Immature natural killer cell (primary cell): ENCODE results near the gene C11orf58. TPM values are rescaled to one million over a fixed set of nuclear protein-coding genes. Genes with fewer than 3 reads are reported as not detected.

Experiments
- DNase-seq, 3 donors: peaks; one replicate each; pipeline ENCODE4 v3.0.0; 2022; ENCODE audit warnings: mixed read lengths in 1 of 3
- H3K27ac Mint-ChIP-seq, 6 donors: one replicate each; pipeline ENCODE4 v1.8.0; 2020; ENCODE audit warnings: mixed read lengths in 6 of 6, mild to moderate bottlenecking in 5 of 6, inconsistent platforms in 4 of 6, moderate library complexity in 3 of 6
- H3K27me3 Mint-ChIP-seq, 3 donors: one replicate each; pipeline ENCODE4 v1.8.0; 2020 to 2021; ENCODE audit warnings: low read depth in 3 of 3, mild to moderate bottlenecking in 3 of 3, mixed read lengths in 3 of 3, moderate library complexity in 3 of 3, inconsistent platforms in 1 of 3
- H3K36me3 Mint-ChIP-seq, 3 donors: one replicate each; pipeline ENCODE4 v1.8.0; 2020; ENCODE audit warnings: mixed read lengths in 3 of 3, inconsistent platforms in 2 of 3, mild to moderate bottlenecking in 2 of 3
- H3K4me1 Mint-ChIP-seq, 2 donors: one replicate each; pipeline ENCODE4 v1.8.0; 2020; ENCODE audit warnings: inconsistent platforms in 2 of 2, mild to moderate bottlenecking in 2 of 2, mixed read lengths in 2 of 2, moderate library complexity in 1 of 2
- H3K4me3 Mint-ChIP-seq, 5 donors: one replicate each; pipeline ENCODE4 v1.8.0; 2020; ENCODE audit warnings: mild to moderate bottlenecking in 5 of 5, mixed read lengths in 5 of 5, inconsistent platforms in 3 of 5, moderate library complexity in 3 of 5
- H3K9me3 Mint-ChIP-seq, 6 donors: one replicate each; pipeline ENCODE4 v1.8.0; 2020; ENCODE audit warnings: mild to moderate bottlenecking in 6 of 6, mixed read lengths in 6 of 6, inconsistent platforms in 4 of 6, moderate library complexity in 3 of 6
- polyA plus RNA-seq, 3 donors: library from polyadenylated mRNA; unstranded; fragments of 300-500 nt; fragmentation: Illumina TruSeq; gene quantifications; one replicate each; pipeline ENCODE4 v1.2.3, GENCODE V29; 2021

C11orf58 gene
- polyA plus RNA-seq, 3 donors from 2014 or later = 166 to 212 (median 179) TPM

GRCh38 chr11:16793009-16793408, 54.6 kb downstream of the C11orf58 start:
- H3K27ac Mint-ChIP-seq = no peak overlapping the region
- no peaks in the 10 kb centered on the region for H3K36me3 Mint-ChIP-seq
- no peak for DNase-seq
- no peaks in the 10 kb centered on the region for H3K4me1 Mint-ChIP-seq
- peaks cover 0 to 6% (median 2%) of the 10 kb centered on the region in 3 donors for H3K27me3 Mint-ChIP-seq
- H3K4me3 Mint-ChIP-seq = no peak overlapping the region
- no peaks in the 10 kb centered on the region for H3K9me3 Mint-ChIP-seq

GRCh38 chr11:16793511-16793910, 55.1 kb downstream of the C11orf58 start:
- H3K36me3 Mint-ChIP-seq = no peaks in the 10 kb centered on the region
- no peaks in the 10 kb centered on the region for H3K9me3 Mint-ChIP-seq
- H3K4me1 Mint-ChIP-seq = no peaks in the 10 kb centered on the region
- no peak overlapping the region for H3K4me3 Mint-ChIP-seq
- no peak overlapping the region for H3K27ac Mint-ChIP-seq
- no peak for DNase-seq
- peaks cover 0 to 6% (median 2%) of the 10 kb centered on the region in 3 donors for H3K27me3 Mint-ChIP-seq

GRCh38 chr11:16794047-16794818, 55.8 kb downstream of the C11orf58 start:
- DNase-seq = no peak
- no peak overlapping the region for H3K27ac Mint-ChIP-seq
- peaks cover 0 to 6% (median 2%) of the 10 kb centered on the region in 3 donors for H3K27me3 Mint-ChIP-seq
- no peaks in the 10 kb centered on the region for H3K4me1 Mint-ChIP-seq
- H3K36me3 Mint-ChIP-seq = no peaks in the 10 kb centered on the region
- H3K9me3 Mint-ChIP-seq = no peaks in the 10 kb centered on the region
- no peak overlapping the region for H3K4me3 Mint-ChIP-seq

GRCh38 chr11:16795146-16795545, 56.7 kb downstream of the C11orf58 start:
- Mint-ChIP-seq H3K9me3 (no peaks in the 10 kb centered on the region), H3K4me3 (no peak overlapping the region), H3K4me1 (no peaks in the 10 kb centered on the region), H3K27me3 (peaks cover 0 to 6% (median 2%) of the 10 kb centered on the region in 3 donors), H3K27ac (no peak overlapping the region), H3K36me3 (no peaks in the 10 kb centered on the region)
- DNase-seq = no peak

GRCh38 chr11:16796311-16796710, 57.9 kb downstream of the C11orf58 start:
- no peak overlapping the region for H3K27ac Mint-ChIP-seq
- peaks cover 0 to 6% (median 5%) of the 10 kb centered on the region in 3 donors for H3K27me3 Mint-ChIP-seq
- H3K4me3 Mint-ChIP-seq = no peak overlapping the region
- no peaks in the 10 kb centered on the region for H3K36me3 Mint-ChIP-seq
- DNase-seq = no peak
- no peaks in the 10 kb centered on the region for H3K4me1 Mint-ChIP-seq
- no peaks in the 10 kb centered on the region for H3K9me3 Mint-ChIP-seq

- H3K4me3 Mint-ChIP-seq = no peak overlapping the region
- peaks cover 0 to 6% (median 5%) of the 10 kb centered on the region in 3 donors for H3K27me3 Mint-ChIP-seq
- H3K4me1 Mint-ChIP-seq = no peaks in the 10 kb centered on the region
- no peaks in the 10 kb centered on the region for H3K36me3 Mint-ChIP-seq
- no peak overlapping the region for H3K27ac Mint-ChIP-seq
- no peaks in the 10 kb centered on the region for H3K9me3 Mint-ChIP-seq
- no peak for DNase-seq
These were observed 59.3 kb downstream of the C11orf58 start for GRCh38 chr11:16797776-16798175.

GRCh38 chr11:16799221-16799620, 60.8 kb downstream of the C11orf58 start:
- H3K4me3 Mint-ChIP-seq = no peak overlapping the region
- H3K4me1 Mint-ChIP-seq = no peaks in the 10 kb centered on the region
- no peak for DNase-seq
- H3K36me3 Mint-ChIP-seq = no peaks in the 10 kb centered on the region
- H3K27ac Mint-ChIP-seq = no peak overlapping the region
- peaks cover 0 to 6% (median 5%) of the 10 kb centered on the region in 3 donors for H3K27me3 Mint-ChIP-seq
- H3K9me3 Mint-ChIP-seq = no peaks in the 10 kb centered on the region

- no peak overlapping the region for H3K4me3 Mint-ChIP-seq
- H3K9me3 Mint-ChIP-seq = no peaks in the 10 kb centered on the region
- H3K27me3 Mint-ChIP-seq = peaks cover 0 to 6% (median 5%) of the 10 kb centered on the region in 3 donors
- no peaks in the 10 kb centered on the region for H3K36me3 Mint-ChIP-seq
- H3K4me1 Mint-ChIP-seq = no peaks in the 10 kb centered on the region
- H3K27ac Mint-ChIP-seq = no peak overlapping the region
- DNase-seq = no peak
These were observed 61.4 kb downstream of the C11orf58 start for GRCh38 chr11:16799890-16800289.

GRCh38 chr11:16800382-16800781, 61.9 kb downstream of the C11orf58 start:
- Mint-ChIP-seq H3K36me3 (no peaks in the 10 kb centered on the region), H3K27me3 (peaks cover 0 to 5% (median 1%) of the 10 kb centered on the region in 3 donors), H3K27ac (no peak overlapping the region), H3K4me1 (no peaks in the 10 kb centered on the region), H3K9me3 (no peaks in the 10 kb centered on the region), H3K4me3 (no peak overlapping the region)
- DNase-seq = no peak

GRCh38 chr11:16801288-16801980, 63.0 kb downstream of the C11orf58 start:
- Mint-ChIP-seq H3K4me3 (no peak overlapping the region), H3K4me1 (no peaks in the 10 kb centered on the region), H3K27me3 (peaks cover 0 to 5% (median 3%) of the 10 kb centered on the region in 3 donors), H3K27ac (no peak overlapping the region), H3K36me3 (no peaks in the 10 kb centered on the region), H3K9me3 (no peaks in the 10 kb centered on the region)
- DNase-seq = no peak

- DNase-seq = no peak
- no peaks in the 10 kb centered on the region for H3K4me1 Mint-ChIP-seq
- H3K4me3 Mint-ChIP-seq = no peak overlapping the region
- H3K27me3 Mint-ChIP-seq = peaks cover 0 to 6% (median 4%) of the 10 kb centered on the region in 3 donors
- no peaks in the 10 kb centered on the region for H3K36me3 Mint-ChIP-seq
- H3K9me3 Mint-ChIP-seq = no peaks in the 10 kb centered on the region
- no peak overlapping the region for H3K27ac Mint-ChIP-seq
These were observed 65.9 kb downstream of the C11orf58 start for GRCh38 chr11:16804104-16804947.

GRCh38 chr11:16805938-16806337, 67.5 kb downstream of the C11orf58 start:
- H3K9me3 Mint-ChIP-seq = no peaks in the 10 kb centered on the region
- no peak overlapping the region for H3K27ac Mint-ChIP-seq
- H3K4me3 Mint-ChIP-seq = no peak overlapping the region
- H3K36me3 Mint-ChIP-seq = no peaks in the 10 kb centered on the region
- H3K27me3 Mint-ChIP-seq = peaks cover 0 to 5% (median 4%) of the 10 kb centered on the region in 3 donors
- DNase-seq = no peak
- H3K4me1 Mint-ChIP-seq = no peaks in the 10 kb centered on the region

- Mint-ChIP-seq H3K4me1 (no peaks in the 10 kb centered on the region), H3K36me3 (no peaks in the 10 kb centered on the region), H3K27me3 (peaks cover 0 to 6% (median 3%) of the 10 kb centered on the region in 3 donors), H3K4me3 (no peak overlapping the region), H3K9me3 (no peaks in the 10 kb centered on the region), H3K27ac (no peak overlapping the region)
- DNase-seq = no peak
These were observed 68.3 kb downstream of the C11orf58 start for GRCh38 chr11:16806791-16807190.

GRCh38 chr11:16807306-16807705, 68.9 kb downstream of the C11orf58 start:
- no peaks in the 10 kb centered on the region for H3K36me3 Mint-ChIP-seq
- H3K4me3 Mint-ChIP-seq = no peak overlapping the region
- no peaks in the 10 kb centered on the region for H3K9me3 Mint-ChIP-seq
- H3K27me3 Mint-ChIP-seq = peaks cover 0 to 7% (median 3%) of the 10 kb centered on the region in 3 donors
- DNase-seq = no peak
- H3K27ac Mint-ChIP-seq = no peak overlapping the region
- no peaks in the 10 kb centered on the region for H3K4me1 Mint-ChIP-seq
